HG03060 (cell line): ENCODE results near the gene PSORS1C1.

Source experiments
- ATAC-seq: cut with Tn5 transposase; IDR thresholded peaks from one replicate; pipeline ENCODE4 v1.9.1; 2021; ENCODE audit warnings: low read depth, moderate number of reproducible peaks; ENCODE audit not compliant: unreplicated experiment

The PSORS1C1 gene

DNA sequence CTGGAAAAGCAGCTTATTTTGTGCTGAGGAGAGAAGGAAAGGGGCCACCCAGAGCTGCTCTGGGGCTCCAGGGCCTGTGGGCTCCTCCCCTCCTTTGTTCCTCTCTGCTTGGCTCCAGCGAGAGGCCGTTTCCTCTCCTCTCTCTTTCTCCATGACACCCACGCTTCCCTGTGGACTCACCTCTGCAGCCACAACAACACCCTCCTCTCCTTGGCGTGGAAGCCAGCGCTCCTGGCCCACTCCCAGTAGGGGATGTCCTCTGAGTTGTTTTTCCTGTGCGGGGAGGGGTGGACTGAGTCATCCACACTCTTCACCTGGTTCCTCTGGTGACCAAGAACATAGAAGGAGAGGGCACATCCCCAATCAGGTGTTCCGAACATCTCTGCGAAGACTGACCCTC, 10.6 kb downstream of the PSORS1C1 start:
- ATAC-seq: no peak

DNA sequence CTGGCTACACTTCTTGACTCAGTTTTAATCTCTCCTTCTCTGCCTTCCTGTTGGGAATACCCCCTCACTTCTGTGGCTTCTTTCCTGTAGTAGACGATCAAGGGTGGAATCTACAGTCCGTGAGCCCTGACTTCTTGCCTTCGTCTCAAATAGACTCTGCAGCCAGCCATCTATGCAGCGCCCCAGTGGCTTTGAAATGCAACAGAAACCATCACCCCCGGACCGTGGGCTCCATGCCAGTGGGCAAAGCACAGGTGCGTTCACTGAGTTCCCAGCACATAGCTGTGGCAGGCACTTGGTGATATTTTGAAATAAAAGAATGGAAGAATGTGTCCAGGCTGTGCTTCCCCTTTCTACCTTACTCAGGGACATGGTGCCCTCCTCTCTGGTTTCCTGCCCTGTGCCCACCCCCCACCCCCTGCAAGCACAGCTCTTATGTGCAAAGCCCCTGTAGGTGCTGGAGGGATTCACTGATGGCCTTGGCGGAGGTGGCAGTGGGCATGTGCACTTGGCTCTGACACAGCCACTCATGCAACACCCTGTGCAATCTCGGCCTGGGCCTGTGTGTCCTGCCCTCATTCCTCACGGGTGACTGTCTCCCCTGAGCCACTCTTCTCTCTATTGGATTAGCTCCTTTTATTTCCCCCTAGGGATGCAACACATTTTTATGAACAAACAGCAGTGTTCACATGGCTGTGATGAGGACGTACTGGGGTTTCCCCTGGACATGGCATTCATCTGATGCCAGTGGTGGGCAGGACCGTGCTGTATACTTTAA, 11.2 kb downstream of the PSORS1C1 start:
- no peak for ATAC-seq

DNA sequence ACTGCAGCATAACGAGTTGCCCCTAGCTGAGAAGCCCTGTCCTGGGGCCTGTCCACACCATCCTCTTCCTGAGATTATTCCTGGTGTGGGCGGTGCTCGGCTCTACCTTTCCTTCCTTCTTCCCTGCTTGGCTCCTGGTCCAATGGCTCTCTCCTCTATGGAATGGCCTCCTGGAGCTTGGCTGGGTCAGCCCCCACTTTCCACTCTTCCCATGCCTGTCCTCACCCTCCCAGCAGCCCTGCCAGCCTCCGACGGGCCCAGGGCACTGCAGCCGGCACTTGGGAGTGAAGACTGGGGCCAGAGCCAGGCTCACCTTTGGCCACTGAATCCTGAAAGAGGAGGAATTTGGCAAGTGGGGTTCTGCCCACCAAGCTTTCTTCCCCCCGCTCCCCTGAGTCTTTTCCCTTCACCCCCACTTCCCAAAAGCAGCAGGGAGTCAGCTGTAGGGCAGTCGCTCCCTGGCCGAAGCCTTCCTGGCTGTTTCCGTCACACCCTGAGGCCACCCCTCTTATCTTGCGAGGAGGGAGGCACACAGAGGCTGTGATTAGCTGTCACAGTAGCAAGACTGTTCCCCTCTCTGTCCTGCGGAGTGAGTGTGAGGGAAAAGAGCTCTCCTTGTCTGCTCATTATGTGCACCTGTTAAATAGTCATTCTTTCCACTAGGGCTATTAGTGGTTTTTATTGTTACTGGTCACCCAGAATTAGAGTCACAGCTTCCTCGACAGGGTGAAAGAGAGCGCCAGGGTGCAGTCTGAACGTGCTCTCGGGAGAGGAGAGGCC, 12.0 kb downstream of the PSORS1C1 start:
- ATAC-seq: no peak

DNA sequence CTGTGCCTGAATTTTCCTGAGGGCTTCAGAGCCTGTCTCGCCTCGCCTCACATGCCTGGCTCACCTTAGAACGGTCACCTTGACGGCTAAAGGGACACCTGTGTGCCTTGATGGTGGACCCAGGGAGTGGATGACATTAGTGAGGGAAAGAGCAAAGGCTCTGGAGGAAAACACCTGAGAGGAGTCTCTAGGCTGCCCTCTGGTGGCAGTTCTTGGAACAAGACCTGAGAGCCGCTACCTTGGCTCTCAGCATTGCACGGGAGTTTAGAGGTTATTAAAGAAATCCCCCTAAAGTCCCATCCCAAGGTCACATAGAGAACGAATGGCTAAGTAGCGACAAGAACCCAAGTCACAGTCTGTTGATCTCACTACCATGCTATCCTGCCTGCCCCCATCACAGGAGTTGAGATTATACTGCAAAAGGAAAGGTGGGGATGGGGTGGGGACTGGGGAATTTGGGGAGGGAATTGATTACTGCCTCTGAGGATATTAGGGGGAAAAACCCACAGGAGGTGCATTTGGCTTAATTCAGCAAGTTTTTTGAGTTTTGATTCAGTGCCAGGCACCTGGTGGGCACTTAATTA, 13.6 kb downstream of the PSORS1C1 start:
- ATAC-seq: no peak

DNA sequence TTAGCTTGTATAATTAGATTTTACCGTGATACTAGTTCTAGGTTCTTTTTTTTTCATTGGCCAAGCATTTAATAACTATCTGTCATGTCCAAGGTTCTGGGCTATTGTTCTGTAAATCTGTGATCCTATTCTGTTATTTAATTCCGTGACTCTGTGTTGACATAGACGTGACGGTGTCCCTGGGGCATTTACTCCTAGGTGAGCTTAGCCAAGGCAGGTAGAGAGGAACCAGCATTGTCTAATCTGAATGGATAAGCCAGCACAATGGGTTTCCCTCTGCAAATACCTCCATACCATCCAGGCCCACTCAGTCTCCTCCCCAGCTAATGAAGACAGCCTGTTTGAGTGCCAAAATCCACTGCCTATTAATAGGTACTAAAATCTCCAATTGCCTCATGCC, 14.5 kb downstream of the PSORS1C1 start:
- ATAC-seq: no peak

DNA sequence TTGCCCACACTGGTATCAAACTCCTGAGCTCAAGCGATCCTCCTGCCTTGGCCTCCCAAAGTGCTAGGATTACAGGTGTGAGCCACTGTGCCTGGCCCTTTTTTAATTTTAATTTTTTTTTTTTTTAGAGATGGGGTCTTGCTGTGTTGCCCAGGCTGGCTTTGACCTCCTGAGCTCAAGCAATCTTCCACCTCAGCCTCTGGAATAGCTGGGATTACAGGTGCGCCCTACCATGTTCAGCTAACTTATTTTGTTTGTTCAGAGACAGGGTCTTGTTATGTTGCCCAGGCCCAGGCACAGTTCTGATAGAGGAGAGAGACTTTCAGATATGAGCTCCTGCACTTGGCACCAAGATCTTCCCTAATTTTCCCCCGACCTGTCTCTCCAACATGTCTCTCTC, 16.2 kb downstream of the PSORS1C1 start:
- ATAC-seq: no peak

DNA sequence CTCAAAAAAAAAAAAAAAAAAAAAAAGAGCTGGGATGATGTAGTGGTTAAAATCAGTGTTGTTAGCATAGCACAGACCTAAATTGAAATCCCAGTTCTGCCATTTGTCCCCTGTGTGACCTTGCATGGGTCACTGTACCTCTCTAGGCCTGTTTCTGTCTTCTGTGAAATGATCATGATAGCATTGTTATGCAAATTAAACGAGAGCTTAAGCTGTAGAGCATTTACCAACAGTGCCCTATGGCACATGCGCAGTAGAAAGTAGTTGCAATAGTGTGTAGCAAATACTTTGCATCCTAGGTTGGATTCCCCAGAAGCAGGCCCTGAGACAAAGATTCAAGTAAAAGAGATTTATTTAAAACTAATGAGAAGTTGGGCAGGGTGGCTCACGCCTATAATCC, 17.0 kb downstream of the PSORS1C1 start:
- ATAC-seq: no peak

DNA sequence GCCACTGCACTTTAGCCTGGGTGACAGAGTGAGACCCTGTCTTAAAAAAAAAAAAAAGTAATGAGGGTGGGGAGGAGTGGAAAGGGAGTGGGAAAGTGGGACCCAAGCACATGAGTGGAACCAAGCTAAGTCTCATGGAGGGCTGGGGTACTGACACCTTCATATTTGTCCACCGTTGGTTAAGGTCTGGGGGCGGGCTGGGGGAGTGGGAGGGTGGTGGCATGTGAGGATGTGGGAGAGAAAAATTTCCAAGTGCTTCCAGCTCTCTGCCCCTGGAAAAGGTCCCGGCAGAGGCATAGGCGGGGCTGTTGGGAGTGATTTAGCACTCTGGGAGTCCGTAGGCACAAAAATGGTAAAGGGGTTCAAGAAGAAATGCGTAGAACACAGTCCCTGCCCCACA, 18.2 kb downstream of the PSORS1C1 start:
- no peak for ATAC-seq

DNA sequence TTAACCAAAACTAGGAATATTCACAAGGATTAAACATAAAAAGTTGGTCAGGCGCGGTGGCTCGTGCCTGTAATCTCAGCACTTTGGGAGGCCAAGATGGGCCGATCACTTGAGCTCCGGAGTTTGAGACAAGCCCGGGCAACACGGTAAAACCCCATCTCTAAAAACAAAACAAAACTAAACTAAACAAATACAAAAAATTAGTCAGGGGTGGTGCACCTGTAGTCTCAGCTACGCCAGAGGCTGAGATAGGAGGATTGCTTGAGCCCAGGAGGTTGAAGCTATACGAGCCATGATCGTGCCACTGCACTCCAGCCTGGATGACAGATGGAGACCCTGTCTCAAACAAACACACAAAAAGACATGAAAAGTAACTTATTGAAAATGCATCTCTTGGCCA, 21.1 kb downstream of the PSORS1C1 start:
- no peak for ATAC-seq

DNA sequence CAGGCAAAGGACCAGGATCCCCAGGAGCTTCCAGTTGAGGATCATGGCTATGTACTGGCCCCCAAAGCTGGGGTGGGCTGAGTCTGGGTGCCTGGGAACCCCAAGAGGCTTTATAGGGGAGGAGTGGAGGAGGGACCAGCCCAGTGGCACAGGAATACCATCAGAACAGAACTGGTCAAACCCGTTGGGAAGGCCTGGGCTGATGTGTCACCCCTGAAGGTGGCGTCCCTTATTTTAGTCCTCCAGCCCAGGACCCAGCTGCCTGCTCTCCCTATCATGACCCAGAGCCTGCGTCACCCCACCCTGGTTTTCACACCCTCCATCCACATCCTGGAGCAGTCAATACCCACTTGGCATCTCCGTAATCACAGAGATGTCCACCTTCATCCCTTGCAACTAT, 24.4 kb downstream of the PSORS1C1 start, which contains the start of gene PSORS1C2:
Gene PSORS1C2 (minus strand): TSS at position 85 of the 400 bp plus-strand sequence. CDS start 40 bp downstream, at position 45.
- ATAC-seq: no peak

DNA sequence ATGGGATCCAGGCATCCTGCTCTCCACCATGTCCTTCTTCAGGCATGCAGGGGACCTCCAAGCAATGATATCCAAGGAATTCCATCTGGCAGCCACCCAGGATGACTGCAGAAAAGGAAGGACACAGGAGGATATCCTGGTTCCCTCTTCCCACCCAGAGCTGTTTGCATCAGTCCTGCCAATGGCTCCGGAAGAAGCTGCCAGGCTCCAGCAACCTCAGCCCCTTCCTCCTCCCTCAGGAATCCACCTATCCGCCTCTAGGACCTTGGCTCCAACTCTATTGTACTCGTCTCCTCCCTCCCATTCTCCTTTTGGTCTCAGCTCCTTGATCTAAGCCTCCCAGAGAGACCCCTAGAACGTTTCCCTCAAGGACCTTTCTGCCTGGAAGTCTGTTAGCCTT, 25.0 kb downstream of the PSORS1C1 start:
- ATAC-seq: no peak

DNA sequence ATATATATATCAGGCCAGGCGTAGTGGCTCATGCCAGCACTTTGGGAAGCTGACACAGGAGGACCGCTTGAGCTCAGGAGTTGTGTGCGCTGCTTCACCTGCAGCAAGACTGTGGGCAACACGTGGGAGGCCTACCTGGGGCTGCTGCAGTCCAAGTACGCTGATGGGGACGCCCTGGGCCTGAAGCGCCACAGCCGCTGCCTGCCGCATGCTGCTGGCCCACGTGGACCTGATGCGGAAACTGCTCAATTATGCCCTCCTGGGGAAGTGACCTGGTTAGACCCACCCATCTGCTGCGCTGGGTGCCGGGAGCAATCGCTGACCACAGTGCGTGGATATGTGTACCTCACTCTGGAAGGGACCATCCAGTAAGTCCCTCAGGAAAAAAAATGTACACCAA, 26.0 kb downstream of the PSORS1C1 start:
- ATAC-seq: no peak

DNA sequence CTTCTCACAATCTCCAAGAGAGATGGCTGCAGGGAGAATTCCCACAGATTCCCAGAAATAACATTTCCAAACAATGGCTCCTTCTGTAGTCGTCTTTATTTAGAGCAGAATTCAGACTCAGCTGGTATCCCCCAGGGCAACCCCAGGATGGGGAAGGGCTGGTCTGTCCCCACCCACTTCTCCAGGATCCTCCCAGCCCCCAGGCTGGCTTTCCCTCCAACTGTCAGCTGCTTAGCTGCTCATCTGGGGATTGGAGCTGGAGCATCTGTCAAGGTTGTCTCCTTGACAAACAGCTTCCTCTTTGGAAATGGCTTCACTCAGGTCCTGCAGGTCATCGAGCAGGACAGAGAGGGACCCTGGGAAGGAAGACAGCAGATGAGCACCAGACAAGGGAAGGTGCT, 27.8 kb downstream of the PSORS1C1 start:
- ATAC-seq: no peak

DNA sequence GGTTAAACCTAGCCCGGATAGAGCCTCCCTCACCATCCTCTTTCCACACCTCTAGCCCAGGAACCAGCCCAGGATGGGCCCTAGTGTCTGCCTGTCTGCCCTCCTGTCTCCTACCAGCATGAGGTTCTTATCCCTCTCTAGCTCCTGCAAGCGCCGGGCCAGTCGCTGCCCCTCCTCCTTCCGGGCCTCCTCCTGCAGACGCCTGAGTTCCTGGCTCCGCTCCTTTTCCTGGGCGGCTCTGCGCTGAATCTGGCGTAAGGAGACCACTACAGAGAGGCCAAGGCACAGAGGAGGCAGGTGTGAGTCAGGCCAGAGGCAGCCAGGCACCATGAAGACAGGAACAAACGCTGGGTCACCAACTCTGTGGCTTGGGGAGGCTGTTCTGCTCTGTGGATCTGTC, 28.5 kb downstream of the PSORS1C1 start:
- ATAC-seq: no peak

DNA sequence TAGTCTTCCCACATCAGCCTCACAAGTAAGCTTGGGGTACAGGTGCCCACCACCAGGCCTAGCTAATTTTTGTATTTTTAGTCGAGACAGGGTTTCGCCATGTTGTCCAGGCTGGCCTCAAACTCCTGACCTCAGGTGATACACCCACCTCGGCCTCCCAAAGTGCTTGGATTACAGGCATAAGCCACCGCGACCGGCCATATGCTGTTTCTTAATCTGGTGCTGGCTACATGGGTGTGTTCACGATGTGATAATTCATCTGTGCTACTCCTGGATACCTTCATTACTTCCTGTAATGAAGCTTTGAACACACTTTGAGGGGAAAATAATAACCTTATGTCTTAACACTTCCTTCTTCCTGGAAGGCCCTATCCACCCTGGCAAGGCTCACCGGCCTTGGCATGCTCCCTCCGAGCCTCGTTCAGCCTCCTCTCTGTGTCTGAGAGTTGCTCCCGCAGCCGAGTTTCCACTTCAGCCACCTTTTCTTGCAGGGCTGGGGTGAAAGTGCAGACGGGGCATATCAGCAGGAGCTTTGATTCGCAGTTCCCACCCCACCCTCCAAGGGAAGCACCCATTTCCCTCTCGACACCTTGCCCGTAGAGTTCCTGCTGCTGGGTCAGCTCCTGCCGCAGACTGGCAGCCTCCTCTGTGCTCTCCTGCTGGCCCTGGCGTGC, 29.8 kb downstream of the PSORS1C1 start:
- no peak for ATAC-seq

DNA sequence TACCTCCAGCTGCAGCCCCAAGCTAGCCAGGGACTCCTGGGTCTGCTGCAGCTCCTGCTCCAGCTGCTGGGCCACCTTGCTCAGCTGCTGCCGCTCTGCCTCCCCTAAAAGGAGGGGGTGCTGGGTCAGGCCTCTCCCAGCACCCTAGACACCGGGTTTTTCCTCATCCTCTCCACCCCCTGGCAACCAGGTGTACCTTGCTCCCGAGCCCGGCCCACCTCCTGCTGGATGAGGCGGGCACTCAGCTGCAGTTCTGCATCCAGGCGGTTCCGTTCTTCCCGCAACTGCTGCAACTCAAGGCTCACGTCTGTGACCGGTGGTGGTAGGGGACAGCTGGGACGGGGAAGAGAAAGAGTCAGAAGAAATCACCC, 30.4 kb downstream of the PSORS1C1 start:
- no peak for ATAC-seq

DNA sequence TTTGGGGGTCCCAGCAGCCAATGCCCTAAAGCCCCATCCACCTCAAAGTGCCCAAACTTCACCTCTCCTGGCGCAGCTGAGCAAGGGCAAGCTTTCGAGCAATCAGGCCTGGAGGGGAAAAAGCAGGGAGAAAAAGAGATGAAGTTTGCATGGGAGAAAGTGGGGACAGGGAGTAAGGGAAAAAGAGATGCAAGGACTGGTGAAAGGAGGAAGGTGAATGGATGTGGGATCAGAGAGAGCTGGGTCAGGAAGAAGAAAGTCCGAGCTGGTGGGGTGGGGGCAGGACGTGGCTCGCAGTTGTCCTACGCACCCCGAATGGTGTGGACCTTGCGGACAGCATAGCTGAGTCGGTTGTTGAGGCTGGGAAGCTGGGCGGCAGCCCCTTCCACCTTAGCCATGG, 30.8 kb downstream of the PSORS1C1 start:
- ATAC-seq: no peak

DNA sequence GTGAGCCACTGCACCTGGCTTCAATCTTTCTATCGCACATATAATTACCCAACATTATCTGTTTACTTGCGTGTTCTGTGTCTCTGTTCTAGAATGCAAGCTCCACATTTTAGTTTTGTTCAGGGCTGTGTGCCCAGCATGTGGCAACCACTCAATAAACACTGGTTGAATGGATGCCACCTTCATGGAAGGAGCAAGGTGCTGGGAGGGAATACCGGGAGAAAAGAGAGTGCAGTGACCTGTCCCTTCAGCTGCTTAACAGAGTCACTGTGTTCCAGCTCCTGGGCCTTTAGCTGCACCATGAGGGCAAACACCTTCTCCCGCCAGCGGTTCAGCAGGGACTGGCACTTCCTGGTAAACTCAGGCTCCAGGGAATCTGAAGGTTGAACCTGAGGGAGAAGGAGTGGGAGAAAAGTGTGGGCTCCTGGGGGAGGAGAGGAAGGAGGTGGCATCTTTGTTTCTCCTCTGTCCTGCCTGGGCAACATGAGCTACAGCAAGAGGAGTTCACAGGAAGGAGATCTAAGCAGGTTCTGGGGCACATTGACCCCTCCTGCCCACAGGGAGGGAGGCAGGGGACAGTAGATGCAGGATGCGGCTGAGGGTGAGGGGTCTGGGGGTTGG, 35.3 kb downstream of the PSORS1C1 start:
- ATAC-seq: no peak

DNA sequence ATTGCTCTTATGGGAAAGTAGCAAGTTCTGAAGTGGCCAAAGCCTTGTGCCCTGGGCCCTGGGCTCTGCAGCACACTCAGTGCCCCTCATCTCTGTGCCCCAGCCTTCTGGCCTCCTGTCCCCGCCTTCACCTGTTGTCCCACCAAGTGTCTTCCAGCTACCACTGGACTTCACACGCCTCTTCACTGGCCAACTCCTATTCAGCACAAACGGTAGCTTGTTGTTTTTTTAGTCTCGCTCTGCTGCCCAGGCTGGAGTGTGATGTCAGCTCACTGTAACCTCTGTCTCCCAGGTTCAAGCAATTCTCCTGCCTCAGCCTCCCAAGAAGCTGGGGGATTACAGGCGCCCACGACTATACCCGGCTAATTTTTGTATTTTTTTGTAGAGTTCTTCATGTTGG, 38.2 kb downstream of the PSORS1C1 start:
- ATAC-seq: no peak

DNA sequence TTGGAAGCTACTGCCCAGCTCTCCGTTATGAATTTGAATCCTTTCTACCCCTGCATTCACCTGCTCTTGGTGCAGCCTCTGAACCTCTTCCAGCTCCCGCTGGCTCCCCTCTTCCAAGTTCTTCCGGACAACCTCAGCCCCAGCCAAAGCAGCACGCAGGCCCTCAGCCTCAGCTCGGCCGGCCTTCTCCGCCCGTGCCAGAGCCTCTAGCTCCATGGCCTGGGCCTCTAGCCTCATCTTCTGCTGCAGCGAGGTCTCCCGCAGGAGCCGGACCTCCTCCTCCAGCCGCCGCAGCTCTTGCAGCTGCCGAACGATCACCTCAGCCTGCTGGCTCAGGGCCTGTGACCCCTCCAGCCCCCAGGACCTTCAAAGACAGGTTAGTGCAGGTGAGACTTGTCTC, 39.8 kb downstream of the PSORS1C1 start:
- no peak for ATAC-seq

DNA sequence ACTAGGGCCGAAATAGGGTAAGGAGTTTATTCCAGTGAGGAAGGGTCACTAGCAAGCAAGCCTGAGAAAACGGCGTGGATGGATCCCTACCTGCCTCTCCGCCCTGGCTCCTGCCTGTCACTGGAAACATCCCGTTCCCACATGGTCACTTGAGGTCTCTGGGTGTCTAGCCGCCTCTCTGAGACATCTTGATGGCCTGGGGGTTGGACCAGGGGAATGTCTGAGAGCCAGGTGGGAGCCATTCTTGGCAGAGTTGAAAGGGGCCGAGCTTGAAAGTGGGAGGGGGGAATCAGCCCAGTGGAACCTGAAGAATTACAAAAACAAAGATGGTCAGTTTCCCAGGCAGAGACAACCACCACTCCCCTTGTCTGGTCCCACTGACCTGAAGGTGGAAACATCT, 42.0 kb downstream of the PSORS1C1 start:
- ATAC-seq: no peak
